Tongue (tissue), 2 donors: Measurements from ENCODE around the gene GPAT3. TPM values are rescaled to one million over a fixed set of nuclear protein-coding genes. Genes with fewer than 3 reads are reported as not detected.
"Not testable (repeated sequence)": the region's sequence is repeated elsewhere in the genome, so short reads cannot be mapped to it uniquely, and the experiment has no call there.

Experiments
- DNase-seq: peaks from one replicate; pipeline ENCODE4 v3.0.0-alpha.2; 2015
- total RNA-seq: library from RNA; depleted of rRNA; stranded (reverse); fragments of >200 nt; gene quantifications from one replicate; pipeline ENCODE4 v1.2.3, GENCODE V29; 2014

The GPAT3 gene
- total RNA-seq, 1 donor from 2014 or later, result 27.8 TPM

DNA sequence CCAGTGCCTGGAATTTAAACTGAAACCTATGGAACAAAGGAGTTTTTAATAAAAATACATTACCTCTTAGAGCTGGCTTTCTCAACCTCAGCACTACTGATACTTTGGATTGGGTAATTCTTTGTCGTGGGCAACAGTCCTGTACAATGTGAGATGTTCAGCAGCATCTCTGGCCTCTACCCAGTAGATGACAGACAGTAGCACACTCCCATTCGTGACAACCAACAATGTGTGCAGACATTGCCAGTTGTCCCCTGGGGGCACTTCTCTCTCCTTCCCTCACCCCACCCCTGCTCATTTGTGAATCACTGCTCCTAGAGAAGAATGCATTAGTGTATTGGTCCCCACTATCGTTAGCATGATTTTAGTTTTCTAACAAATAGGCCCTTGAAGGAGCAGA is 16.2 kb downstream of the GPAT3 start:
- DNase-seq, result no peak

- no peak for DNase-seq
Measured at GRCh38 chr4:83552924-83553323, 17.0 kb downstream of the GPAT3 start.

GRCh38 chr4:83556006-83556707 is 20.2 kb downstream of the GPAT3 start:
- no peak for DNase-seq

- DNase-seq, result no peak
Measured at GRCh38 chr4:83556816-83557215, 20.9 kb downstream of the GPAT3 start.

- DNase-seq, result no peak
Measured at GRCh38 chr4:83558059-83558653, 22.2 kb downstream of the GPAT3 start.

GRCh38 chr4:83558680-83559079 is 22.8 kb downstream of the GPAT3 start:
- DNase-seq, result no peak

DNA sequence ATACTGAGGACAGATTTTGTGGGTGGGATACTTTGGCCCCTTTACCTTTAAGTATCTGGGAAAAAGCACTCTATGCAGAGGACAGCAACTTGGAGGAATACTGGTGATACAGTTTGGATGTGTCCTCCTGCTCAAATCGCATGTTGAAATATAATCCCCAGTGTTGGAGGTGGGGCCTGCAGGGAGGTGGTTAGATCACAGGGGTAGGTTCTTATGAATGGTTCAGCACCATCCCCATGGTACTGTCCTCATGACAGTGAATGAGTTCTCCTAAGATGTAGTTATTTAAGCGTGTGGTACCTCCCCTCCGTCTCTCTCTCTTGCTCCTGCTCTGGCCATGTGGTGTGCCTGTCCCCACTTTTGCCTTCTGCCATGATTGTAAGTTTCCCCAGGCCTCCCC is 24.6 kb downstream of the GPAT3 start:
- no peak for DNase-seq

DNA sequence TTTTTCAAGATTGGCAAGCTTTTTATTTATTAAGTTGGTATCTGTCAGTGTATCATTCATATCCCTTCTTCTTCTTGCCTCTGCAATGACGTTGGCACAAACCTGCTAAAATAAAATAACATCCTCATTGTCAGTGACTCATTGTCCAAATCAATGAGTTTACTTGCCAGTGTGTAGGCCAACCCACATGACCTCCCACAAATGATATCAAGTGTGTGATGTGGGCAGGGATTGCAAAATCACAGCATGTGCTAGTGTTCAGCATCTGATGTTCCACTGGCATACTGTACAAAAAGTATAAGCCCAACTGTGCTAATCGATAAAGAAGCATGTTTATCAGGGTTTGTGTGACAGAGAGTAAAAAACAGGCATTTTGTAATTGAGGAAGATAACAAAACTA is 25.5 kb downstream of the GPAT3 start:
- no peak for DNase-seq

- DNase-seq, result no peak
Measured at GRCh38 chr4:83563998-83564397, 28.1 kb downstream of the GPAT3 start.

DNA sequence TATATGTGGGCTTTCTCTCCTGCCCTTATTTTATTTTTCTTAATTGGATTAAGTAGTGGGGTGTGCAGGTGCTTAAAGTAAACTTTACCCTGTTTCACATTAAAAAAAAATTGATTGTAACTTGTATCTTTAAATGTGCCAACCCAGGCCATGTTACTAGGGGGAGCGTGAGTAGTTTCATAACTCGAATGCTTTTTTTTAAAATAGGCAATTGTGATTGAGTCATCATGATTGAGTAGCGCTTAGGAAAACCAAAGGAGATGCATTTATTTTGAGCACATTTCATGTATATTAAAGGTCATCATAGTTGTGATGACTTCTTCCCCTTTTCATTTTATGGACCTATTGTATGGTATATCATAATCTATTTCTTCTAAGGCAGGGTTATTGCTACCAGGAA is 32.2 kb downstream of the GPAT3 start:
- DNase-seq, result no peak

DNA sequence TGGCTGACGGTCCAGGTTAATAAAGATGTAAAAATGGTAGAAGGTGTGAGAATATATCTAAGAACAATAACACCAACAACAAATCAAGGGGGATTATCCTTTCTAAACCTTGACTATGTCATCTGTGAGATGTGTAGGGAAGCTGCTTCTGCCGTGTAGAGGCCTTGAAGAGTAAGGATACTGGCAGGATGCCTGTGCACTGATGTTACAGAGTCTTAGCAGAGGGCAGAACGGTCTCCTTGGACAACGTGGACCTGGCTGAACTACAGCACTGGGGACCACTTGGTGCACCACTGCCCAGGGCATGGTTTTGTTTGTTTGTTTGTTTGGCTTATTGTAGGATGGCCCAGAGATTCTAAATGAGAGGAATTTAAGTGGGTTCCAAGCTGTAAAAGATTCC is 33.5 kb downstream of the GPAT3 start:
- DNase-seq, result no peak

DNA sequence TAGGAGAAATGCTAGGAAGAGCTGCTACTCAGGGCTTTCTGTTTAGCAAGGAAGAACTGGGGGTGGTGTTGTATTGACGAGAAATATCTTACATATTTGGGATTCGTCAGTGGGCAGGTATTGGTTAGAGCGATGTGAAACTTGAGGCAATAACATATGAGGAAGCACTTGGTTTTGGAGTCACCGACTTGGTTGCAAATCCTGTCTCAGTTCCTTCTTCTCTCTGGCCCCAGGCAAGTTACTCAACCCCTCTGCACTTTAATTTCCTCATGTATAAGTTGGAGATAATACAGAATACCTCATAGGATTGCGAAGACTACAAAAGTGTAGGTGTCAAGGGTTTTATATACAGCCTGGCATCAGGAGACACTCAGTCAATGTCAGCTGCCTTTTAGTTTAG is 34.1 kb downstream of the GPAT3 start:
- DNase-seq, result no peak

DNA sequence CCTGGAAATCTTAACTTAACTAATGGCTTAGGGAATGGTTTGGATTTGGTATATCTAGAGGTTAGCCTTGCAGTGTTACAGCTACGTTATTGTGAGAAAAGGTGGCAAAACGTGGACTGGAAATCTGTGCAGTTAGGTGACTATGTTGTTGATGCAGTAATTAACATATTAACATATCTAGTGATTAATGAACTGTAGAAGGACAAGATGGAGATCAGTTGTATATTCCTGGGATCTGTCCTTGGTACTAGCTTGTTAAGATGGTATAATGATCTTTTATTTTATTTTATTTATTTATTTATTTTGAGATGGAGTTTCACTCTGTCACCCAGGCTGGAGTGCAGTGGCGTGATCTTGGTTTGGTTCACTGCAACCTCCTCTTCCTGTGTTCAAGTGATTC is 36.9 kb downstream of the GPAT3 start:
- no peak for DNase-seq

GRCh38 chr4:83574247-83574646 is 38.3 kb downstream of the GPAT3 start:
- DNase-seq, result no peak

DNA sequence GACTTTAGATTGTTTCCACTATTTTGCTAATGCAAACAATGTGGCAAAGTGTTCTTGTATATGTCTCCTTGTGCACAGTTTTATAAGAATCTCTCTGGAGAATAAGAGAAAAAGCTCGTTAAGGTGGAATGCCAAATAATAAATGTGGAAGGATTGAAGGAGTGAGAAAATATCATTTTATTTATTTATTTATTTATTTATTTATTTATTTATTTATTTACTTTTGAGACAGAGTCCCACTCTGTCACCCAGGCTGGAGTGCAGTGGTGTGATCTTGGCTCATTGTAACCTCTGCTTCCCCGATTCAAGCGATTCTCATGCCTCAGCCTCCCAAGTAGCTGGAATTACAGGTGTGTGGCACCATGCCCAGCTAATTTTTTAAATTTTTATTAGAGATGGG is 40.3 kb downstream of the GPAT3 start:
- not testable (repeated sequence) for DNase-seq

DNA sequence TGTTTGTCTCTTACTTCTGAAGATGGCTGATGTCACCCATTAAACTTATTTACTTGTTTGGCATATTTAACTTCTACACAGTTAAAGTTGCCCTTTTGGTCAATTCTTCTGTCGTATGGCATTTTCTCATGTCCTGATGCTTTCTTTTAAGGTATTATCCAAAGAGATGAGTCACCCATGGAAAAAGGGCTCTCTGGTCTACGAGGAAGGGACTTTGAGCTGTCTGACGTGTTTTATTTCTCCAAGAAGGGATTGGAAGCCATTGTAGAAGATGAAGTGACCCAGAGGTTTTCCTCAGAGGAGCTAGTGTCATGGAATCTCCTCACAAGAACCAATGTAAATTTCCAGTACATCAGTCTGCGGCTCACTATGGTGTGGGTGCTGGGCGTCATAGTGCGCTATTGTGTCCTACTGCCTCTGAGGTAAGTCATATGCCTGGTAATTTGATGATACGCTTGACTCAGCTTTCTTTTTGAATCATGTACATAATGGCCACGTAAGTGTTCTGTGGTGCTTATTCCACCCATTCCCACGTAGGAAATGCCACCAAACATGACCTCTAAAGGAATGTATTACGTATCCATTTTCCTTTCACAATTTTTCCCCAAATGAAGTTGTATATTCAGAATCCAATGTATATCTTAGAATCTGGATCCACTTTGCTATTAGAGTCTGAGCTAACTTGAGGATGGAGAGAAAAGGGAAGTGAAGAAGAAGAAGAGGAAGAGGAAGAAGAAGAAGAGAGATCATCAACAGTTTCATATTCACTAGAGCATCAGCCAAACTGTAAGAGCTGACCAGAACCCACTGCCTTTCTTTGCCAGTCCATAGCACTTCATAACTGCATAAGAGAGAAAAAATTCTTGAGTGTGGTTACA is 45.7 kb downstream of the GPAT3 start:
- DNase-seq, result no peak

DNA sequence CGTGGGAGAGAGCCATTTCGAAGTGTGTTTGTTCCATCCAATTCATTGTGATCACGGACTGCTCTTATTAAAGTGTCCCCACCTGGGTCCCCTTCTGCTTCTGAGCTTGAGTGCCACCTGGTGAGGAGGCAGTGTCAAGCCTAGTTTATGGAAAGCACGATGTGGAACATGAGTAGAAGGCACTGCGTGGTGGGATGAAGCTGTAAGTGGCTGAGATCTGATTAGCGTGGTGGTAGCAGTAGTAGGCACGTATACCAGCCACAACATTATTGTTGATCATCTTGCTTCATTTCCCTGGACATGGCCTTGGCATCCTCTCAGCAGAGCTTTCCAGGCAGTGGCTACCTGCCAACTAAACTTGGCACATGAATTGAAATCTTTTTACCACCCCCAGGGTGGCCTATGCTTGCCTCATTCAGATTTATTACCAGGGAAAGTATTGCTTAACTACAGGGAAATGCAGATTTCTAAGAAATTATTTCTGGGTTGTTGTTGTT is 46.4 kb downstream of the GPAT3 start:
- peak; percentile 48 for DNase-seq

DNA sequence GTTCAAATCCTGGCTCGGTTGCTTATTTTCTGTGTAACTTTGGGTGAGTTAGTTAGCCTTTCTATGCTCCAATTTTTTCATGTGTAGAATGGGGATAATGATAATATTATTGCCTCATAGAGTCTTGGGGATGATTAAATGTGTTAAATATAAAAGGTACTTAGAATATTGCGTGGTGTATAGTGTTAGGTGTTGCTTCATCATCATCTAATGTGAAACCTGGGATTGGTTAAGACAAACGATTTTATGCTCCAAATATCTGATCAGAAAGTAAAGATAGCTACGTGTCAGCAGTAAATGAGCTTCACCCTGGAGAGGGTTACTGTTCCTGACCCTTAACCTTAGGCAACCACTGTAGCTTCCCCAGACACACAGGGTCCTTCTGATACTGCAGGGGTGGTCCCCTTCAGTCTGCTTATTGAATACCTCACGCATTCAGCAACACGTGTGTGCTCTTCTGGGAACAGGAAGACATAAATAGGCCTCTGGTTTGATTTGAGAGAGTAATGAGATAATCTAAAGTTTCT is 50.1 kb downstream of the GPAT3 start:
- DNase-seq, result no peak

- peak; percentile 15 for DNase-seq
Measured at GRCh38 chr4:83589279-83589678, 53.4 kb downstream of the GPAT3 start.

DNA sequence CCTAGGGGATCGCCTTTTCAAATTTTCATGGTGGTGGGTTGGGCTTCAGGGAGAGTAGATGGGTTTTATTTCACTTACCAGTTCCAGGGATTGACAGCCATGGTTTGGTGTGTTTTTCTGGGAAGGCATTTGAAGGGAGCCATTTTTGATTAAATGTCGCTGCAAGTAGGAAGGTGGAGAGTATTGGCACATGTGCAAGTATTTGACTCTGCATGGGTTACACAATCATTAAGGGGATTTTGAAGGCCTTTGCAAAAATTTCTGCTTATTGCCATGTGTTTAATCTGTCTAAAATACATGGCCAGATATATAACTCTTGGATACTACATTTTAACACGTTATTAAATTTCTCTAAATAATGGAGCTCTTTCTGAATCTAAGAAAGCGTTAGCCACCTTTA is 55.1 kb downstream of the GPAT3 start:
- no peak for DNase-seq

- DNase-seq, result no peak
Measured at GRCh38 chr4:83591730-83592129, 55.8 kb downstream of the GPAT3 start.

- DNase-seq, result peak; percentile 14
Measured at GRCh38 chr4:83599183-83599582, 63.3 kb downstream of the GPAT3 start.

DNA sequence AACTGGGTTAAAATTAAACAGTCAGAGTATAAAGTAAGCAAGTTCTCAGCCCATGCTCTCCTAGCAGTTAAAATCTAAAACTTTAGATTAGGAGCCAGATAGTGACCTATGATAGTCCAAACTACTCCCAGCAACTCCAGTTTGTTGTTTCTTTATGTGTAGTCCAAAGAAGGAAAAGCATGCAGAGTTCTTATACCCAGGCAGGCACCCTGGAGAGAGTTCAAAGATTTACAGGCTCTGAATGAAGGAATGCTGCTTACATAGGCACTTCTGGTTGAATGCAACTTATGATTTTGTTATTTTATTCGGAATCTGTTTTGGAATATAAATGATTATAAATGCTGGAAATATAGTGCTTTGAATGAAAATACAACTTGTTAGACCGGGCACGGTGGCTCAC is 67.2 kb downstream of the GPAT3 start:
- DNase-seq, result no peak
